ACC112 (cell line): ENCODE results near the gene BCAS3.

Experiments used
- H2AFZ ChIP-seq: fragments of 200-600 bp; sonication (generic); one replicate; pipeline ENCODE4 v1.6.0; 2017; ENCODE audit warnings: antibody characterized with exemption, low read length; ENCODE audit not compliant: unreplicated experiment
- H3K27ac ChIP-seq: fragments of 200-600 bp; sonication (generic); 2 replicates; pipeline ENCODE4 v1.5.1; 2014; ENCODE audit warnings: low read depth, mild to moderate bottlenecking, antibody characterized with exemption, low read length, moderate library complexity
- H3K27me3 ChIP-seq: fragments of 200-600 bp; sonication (generic); 2 replicates; pipeline ENCODE4 v1.6.1; 2014; ENCODE audit warnings: mild to moderate bottlenecking, antibody characterized with exemption, low read length, moderate library complexity, mixed read lengths; ENCODE audit not compliant: insufficient read depth
- H3K36me3 ChIP-seq: fragments of 200-600 bp; sonication (generic); 2 replicates; pipeline ENCODE4 v1.6.1; 2016; ENCODE audit warnings: mild to moderate bottlenecking, antibody characterized with exemption, low read length, moderate library complexity, mixed read lengths; ENCODE audit not compliant: insufficient read depth
- H3K4me1 ChIP-seq: fragments of 200-600 bp; sonication (generic); one replicate; pipeline ENCODE4 v1.6.1; 2016; ENCODE audit warnings: low read length, mixed read lengths; ENCODE audit not compliant: insufficient read depth, unreplicated experiment, control insufficient read depth
- H3K4me3 ChIP-seq: fragments of 200-600 bp; sonication (generic); 2 replicates; pipeline ENCODE4 v1.5.1; 2014; ENCODE audit warnings: mild to moderate bottlenecking, low read depth, low read length
- H3K79me2 ChIP-seq: fragments of 200-600 bp; sonication (generic); one replicate; pipeline ENCODE4 v1.6.0; 2016; ENCODE audit warnings: low read length; ENCODE audit not compliant: control insufficient read depth, unreplicated experiment, insufficient read depth

Gene BCAS3

DNA sequence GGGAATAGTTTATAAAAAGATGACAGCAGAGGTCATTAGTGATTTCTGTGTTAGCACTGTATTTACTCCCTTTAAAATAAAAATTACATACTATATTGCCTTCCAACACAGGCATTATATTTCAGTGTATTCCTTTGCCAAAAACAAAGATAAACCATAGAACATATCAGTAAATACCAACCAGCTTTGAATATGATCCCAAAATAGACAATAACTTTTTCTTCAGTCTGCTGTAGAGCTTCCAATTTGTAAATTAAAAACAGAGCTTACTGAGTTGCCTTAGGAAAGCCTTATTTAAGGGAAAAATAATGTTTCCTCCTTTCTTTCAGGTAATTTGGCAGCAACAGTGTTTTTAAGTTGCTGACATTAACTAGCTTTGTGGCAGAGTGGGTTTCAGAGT, 369.9 kb downstream of the BCAS3 start:
- Histone ChIP-seq H3K27me3 (no peaks in the 10 kb centered on the region), H3K4me1 (no peaks in the 10 kb centered on the region), H3K27ac (no peak overlapping the region), H3K4me3 (no peak overlapping the region), H3K79me2 (no peaks in the 10 kb centered on the region), H2AFZ (no peak overlapping the region), H3K36me3 (no peaks in the 10 kb centered on the region)

DNA sequence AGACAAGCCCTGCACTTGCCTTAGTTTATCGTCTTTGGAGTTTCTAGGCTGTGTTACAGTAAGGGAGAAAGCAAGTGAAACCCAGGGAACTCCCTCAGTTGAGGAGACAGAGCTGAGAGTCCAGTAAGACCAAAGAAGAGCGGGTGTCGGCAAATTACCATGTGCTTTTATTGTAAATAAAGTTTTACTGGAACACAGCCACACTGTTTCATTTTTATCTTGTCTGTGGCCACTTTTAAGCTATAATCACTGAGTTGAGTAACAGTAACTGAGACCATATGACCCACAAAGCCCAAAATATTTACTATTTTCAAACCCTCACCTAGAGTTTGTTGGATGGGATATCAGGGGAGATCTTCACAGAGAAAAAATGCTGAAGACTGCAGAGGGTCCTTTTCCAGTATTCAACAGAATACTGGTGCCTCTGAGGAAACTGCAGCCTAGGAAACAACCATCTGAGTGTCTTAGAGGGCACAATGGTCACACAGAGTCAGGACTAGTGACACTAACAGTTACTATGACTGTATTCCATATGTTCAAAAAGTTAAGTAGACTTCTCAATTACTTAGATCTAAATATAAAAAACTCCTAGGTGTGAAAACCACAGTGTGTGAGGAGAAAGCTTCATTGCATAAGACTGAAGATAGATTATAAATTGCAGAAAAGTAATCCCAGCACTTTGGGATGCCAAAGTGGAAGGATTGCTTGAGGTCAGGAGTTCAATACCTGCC, 370.9 kb downstream of the BCAS3 start:
- Histone ChIP-seq H3K4me1 (no peaks in the 10 kb centered on the region), H3K4me3 (no peak overlapping the region)

GRCh38 chr17:61053469-61053868, 375.8 kb downstream of the BCAS3 start:
- Histone ChIP-seq H3K36me3 (no peaks in the 10 kb centered on the region), H3K27me3 (no peaks in the 10 kb centered on the region), H3K27ac (no peak overlapping the region), H3K4me3 (no peak overlapping the region), H3K79me2 (no peaks in the 10 kb centered on the region), H2AFZ (no peak overlapping the region), H3K4me1 (peaks cover 5% of the 10 kb centered on the region)

More for the DNA sequence above, 370.9 kb downstream of the BCAS3 start:
- Histone ChIP-seq H3K79me2 (no peaks in the 10 kb centered on the region), H3K36me3 (no peaks in the 10 kb centered on the region), H3K27me3 (no peaks in the 10 kb centered on the region), H3K27ac (no peak overlapping the region), H2AFZ (no peak overlapping the region)

DNA sequence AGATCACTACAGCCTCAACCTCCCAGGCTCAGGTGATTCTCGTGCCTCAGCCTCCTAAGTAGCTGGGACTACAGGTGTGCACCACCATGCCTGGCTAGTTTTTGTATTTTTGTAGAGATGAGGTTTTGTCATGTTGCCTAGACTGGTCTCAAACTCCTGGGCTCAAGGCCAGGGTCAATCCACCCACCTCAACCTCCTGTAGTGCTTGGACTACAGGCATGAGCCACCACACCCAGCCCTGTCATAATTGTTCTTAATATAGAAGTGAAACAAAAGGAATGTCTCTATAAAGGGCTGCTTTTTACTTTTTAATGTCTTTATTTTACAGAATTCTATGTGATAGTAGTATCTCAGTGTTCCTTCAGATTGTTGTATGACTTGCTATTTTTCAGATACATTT, 376.8 kb downstream of the BCAS3 start:
- Histone ChIP-seq H3K27ac (no peak overlapping the region), H3K4me1 (peaks cover 5% of the 10 kb centered on the region), H3K36me3 (no peaks in the 10 kb centered on the region), H2AFZ (no peak overlapping the region), H3K4me3 (no peak overlapping the region), H3K79me2 (no peaks in the 10 kb centered on the region), H3K27me3 (no peaks in the 10 kb centered on the region)

DNA sequence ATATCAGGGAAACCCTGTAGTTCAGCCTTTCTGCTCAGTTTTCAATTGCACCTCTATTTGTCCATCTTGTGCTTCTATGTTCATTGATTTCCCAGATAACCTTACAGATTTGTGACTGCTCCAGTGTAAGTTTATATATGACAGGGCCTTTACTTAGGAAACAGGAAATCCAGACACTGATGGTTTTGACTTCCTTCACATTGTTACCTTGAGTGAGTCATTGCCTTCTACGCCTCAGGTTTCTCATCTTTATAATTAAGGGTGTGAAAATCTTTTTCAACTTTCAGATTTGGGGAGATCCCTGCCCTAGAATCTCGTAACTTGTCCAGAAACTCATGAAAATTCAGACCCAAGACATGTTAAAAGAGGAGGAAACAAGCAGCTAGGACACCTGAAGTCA, 379.6 kb downstream of the BCAS3 start:
- Histone ChIP-seq H3K36me3 (no peaks in the 10 kb centered on the region), H3K27ac (no peak overlapping the region), H3K4me1 (peaks cover 5% of the 10 kb centered on the region), H3K27me3 (no peaks in the 10 kb centered on the region), H3K79me2 (no peaks in the 10 kb centered on the region), H2AFZ (no peak overlapping the region), H3K4me3 (no peak overlapping the region)

DNA sequence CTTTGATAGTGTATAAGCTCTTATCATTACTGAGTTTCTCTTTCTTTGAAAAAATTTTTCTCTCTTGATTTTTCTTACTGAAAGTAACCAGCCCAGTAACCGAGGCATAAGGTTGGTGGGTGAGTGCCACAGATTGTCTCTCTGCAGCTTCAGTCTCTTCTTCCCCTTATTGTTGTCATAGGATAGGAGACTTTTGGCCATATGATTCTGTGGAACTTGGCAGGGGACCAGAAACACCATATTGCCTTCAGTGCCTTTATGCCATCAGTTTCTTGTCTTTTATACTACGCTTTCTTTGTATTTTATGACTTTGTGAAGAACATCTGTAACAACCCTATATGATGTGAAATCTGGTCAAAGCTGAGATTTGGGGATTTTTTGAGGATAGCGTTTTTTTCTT, 380.4 kb downstream of the BCAS3 start:
- Histone ChIP-seq H3K27ac (no peak overlapping the region), H3K79me2 (no peaks in the 10 kb centered on the region), H3K4me1 (peaks cover 5% of the 10 kb centered on the region), H3K4me3 (no peak overlapping the region), H2AFZ (no peak overlapping the region), H3K36me3 (no peaks in the 10 kb centered on the region), H3K27me3 (no peaks in the 10 kb centered on the region)

DNA sequence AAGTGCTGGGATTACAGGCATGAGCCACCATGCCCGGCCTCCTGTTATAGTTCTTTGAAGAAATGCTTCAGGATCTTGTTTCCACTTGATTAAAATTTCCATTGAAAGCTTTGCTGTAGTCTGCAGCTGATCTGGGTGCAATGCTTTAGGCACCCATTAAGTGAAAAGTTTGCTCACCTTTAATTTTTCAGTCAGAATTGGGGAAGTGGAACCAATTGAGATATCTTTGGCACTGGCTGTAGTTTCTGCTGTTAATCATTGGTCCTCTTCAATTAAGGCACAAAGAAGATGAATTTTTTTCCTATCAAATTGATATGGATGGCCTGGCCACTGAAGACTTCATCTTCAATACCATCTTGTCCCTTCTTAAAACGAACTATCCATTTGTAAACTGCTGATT, 385.9 kb downstream of the BCAS3 start:
- Histone ChIP-seq H3K79me2 (no peaks in the 10 kb centered on the region), H3K27me3 (no peaks in the 10 kb centered on the region), H3K27ac (no peak overlapping the region), H3K36me3 (no peaks in the 10 kb centered on the region), H3K4me3 (no peak overlapping the region), H3K4me1 (peaks cover 22% of the 10 kb centered on the region), H2AFZ (no peak overlapping the region)

DNA sequence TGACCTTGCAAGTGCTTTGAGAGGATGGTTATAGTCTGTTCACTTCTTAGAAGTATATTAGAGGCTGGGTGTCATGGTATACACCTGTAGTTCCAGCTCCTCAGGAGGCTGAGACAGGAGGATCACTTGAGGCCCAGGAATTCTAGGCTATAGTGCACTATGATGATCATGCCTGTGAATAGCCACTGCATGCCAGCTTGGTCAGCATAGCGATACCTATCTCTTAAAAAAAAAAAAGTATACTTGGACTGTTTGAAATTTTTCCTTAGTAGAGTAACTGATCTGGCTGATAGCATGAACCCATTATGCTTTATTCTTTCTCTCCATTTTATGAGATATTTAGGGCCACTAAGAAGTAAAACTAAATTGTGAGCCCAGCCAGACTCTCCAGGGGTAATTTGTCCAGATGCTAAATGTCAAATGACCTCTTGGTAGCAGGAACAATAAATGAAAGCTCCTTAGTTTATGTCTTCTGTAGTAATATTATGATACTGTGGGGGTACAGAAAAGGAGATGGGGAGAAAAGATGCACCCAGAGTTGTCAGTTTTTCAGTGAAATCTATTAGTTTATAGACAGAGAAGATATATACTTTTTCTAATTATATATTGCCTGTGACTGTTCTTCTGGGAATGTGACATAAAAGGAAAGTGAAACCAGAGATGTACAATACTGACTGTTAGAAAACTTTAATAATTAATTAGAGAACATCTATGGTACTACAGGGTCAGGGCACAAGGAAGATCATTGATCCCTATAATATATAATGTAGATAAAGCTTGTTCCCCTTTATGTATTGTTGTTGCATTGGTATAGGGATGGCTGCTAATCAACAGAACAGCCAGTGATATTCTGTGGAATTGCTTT, 386.7 kb downstream of the BCAS3 start:
- Histone ChIP-seq H3K27ac (peak overlapping the region; percentile 18), H3K4me3 (peak overlapping the region; percentile 73), H3K27me3 (no peaks in the 10 kb centered on the region), H3K36me3 (no peaks in the 10 kb centered on the region), H3K4me1 (peaks cover 22% of the 10 kb centered on the region), H3K79me2 (no peaks in the 10 kb centered on the region), H2AFZ (peak overlapping the region; percentile 88)

GRCh38 chr17:61065263-61065773, 387.7 kb downstream of the BCAS3 start:
- Histone ChIP-seq H3K4me1 (peaks cover 22% of the 10 kb centered on the region), H3K79me2 (no peaks in the 10 kb centered on the region), H3K27ac (peak overlapping the region; percentile 18), H2AFZ (peak overlapping the region; percentile 88), H3K36me3 (no peaks in the 10 kb centered on the region), H3K27me3 (no peaks in the 10 kb centered on the region), H3K4me3 (peak overlapping the region; percentile 73)

DNA sequence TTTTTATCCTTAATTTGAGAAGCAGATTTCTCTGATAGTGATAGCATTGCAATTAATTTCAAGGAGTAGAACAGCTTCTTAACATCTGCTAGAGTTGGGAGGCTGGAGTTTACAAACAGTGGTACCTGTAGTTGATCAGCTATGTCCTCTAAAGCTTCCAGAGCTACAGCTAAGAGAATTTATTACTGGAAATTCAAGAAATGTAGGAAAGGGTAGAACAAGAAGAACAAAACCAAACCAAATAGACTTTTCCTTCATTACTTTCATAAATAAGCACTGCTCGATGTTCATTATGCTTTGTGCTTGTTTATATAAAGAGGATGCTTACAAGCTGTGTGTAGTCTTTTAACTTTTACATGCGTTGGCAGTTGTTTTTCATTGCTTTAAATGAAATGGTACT, 388.4 kb downstream of the BCAS3 start:
- Histone ChIP-seq H3K27ac (no peak overlapping the region), H3K36me3 (no peaks in the 10 kb centered on the region)

More for the DNA sequence above, 388.4 kb downstream of the BCAS3 start:
- Histone ChIP-seq H3K79me2 (no peaks in the 10 kb centered on the region), H3K4me3 (no peak overlapping the region), H3K4me1 (peaks cover 22% of the 10 kb centered on the region), H2AFZ (no peak overlapping the region), H3K27me3 (no peaks in the 10 kb centered on the region)
